ENCODE data around the gene KLRK1. TPM values are rescaled to one million over a fixed set of nuclear protein-coding genes. Genes with fewer than 3 reads are reported as not detected.
"Not testable (repeated sequence)": the region's sequence is repeated elsewhere in the genome, so short reads cannot be mapped to it uniquely, and the experiment has no call there.

Gene KLRK1
- total RNA-seq, 2 experiments from 2014 or later = 125 to 126 TPM

DNA sequence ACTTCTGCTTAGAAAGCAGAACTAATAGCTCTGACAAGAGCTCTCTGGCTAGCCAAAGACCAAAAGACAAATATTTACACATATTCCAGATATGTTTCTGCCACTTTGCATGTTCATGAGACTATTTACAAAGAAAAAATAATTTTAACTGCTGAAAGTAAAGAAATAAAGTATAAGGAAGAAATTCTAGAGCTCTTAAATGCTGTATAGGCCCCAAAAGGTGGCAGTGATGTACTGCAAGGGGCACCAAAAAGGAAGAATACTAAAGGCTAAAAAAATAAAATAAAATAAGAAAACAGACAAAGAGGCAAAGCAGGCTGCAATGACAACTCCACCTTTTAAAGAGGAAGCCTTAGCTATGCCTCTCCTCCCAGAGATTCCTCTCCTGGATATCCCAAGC is 23.0 kb downstream of the KLRK1 start:
- ChIA-PET CTCF (interaction anchor here (1.3 to 1.7 kb wide), 4 partner anchors 28 to 131 kb away, joined by 3 to 5 read pairs (median 4); no protein-coding TSS in a partner anchor), POLR2A (interaction anchor here (0.6 to 0.7 kb wide), 2 partner anchors 47 to 48 kb away, joined by 3 to 5 read pairs; no protein-coding TSS in a partner anchor)

DNA sequence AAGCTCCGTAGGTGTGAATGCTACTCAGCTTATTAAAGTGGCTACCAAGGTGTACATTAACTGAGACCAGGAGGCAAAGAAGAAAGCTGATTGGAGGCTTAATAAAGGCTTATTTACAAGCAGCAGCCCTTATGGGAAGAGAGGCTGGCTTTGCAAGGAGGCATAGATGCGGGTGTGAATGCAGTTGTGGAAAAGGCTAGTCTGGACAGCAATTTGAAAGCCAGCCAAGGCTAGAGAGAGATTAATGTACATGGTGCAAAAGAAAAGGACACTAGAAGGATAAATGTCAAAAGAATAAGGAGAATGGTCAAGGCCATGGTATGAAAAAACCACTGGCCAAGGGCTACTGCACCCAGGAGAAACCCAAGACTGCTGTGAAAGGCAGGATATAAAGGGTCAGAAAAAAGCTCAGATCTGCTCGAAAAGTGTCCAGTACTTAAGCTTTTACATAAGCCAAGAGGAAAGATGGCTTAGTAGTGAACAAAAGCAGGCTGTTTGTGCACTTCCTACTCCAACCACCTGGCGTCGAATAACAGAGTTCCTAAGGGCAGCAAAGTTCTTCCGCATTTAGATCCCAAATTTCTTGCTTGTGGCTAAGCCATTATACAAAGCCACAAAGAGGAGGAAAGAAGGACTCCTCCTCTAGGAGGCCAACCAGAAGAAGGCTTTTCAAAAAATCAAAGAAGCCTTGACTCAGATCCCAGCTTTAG is 24.0 kb downstream of the KLRK1 start:
- POLR2A ChIA-PET = interaction anchor here (2.5 kb wide), 1 partner anchor 8 kb away, joined by 7 read pairs; no protein-coding TSS in a partner anchor

DNA sequence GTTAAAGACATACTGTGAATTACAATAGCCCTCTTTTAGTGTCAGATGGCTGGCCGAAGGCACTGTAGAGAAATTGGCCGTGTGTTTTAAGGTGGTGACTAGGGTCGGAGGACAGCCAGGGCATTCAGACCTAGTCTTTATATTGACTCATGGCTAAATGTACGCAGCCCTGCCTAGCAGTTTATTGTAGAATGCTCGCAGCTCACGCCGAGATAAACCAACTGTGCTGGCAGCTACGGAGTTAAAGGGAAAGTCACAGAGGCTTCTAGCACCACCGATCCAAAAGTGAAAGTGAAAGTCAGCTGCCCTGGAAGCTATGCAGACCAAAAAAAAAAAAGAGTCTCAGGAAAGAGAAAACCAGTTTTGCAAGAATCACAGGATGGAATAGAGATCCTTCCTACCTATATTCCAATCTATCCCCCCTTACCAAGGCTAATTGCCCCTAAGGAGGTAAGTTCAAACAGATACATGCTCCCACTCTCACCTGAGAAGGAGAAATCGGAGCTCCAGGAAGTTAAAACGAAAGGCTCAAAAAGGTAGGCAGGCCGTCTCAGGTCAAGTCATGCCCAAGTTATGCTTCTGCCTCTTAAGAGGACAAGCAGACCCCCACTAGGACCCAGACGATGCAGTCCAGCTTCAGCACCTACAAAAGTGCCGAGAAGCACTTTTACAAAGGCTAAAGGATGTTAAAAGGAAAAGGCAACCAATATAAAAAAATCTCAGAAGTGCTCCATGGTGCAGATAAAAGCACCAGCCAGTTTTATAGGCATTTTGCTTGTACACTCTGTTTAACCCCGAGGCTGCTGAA is 24.8 kb downstream of the KLRK1 start:
- ChIA-PET CTCF (interaction anchor here (1.0 to 1.5 kb wide), 2 partner anchors 9 to 46 kb away, joined by 3 to 4 read pairs; no protein-coding TSS in a partner anchor), POLR2A (interaction anchor here (0.6 to 2.5 kb wide), 5 partner anchors 9 to 55 kb away, joined by 3 to 7 read pairs (median 3); no protein-coding TSS in a partner anchor)

More for the DNA sequence above, 24.0 kb downstream of the KLRK1 start:
- CTCF ChIA-PET = interaction anchor here (1.0 to 1.7 kb wide), 5 partner anchors 29 to 130 kb away, joined by 3 to 5 read pairs (median 3); no protein-coding TSS in a partner anchor

DNA sequence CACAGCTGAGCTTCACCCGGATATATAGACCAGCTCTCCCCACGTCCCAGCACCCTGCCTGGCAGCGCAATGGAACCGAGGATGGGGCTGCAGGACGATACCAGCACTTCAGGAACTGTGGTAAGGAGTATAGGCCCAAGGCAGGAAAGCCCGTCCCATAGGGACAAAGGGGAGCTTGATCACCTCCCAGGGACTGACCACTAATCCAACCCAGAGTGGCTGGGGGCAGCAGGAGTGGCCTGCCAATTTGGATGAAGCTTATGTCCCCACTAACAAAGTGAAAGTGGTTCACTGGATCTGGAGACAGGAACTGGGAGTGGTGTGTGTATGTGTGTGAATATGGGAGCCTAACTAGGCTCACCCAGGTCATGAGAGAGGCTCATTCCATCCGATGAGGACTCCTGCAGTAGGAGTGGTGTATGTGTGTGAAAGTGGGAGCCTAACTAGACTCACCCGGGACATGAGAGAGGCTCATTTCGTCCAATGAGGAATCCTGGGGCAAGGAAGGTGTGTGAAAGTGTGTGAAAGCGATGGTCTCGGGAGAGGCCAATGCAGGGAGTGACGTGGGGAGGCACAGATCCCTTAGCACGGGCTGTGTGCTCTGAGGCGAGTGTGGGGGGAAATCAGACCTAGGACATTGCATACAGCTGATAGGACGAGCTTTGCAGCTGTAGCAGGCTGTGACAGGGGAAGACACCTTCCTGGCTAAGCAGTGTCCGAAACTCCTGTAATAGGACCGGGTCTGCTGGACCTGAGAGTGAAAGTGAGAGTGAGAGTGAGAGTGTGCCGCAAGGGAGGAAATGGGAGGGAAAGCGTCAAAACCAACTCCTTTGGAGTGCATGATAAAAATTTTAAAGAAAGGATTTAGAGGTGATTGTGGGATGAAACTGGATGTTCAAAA is 25.7 kb downstream of the KLRK1 start:
- ChIA-PET POLR2A (interaction anchor here (0.6 to 2.5 kb wide), 4 partner anchors 10 to 54 kb away, joined by 3 to 7 read pairs (median 3); no protein-coding TSS in a partner anchor), CTCF (interaction anchor here (1.5 kb wide), 1 partner anchor 10 kb away, joined by 4 read pairs; no protein-coding TSS in a partner anchor)

DNA sequence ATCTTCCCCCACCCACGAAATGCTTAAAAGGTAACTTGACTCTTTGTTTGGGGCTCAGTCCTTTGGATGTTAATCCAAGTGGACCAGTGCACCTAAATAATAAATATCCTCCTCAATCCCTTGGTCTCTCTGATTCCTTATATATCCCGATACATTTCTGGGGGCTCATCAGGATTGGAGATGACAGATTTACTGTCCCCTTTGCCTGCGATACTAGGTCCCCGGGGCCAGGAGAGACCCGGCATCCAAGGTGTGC is 26.3 kb downstream of the KLRK1 start:
- ChIA-PET CTCF (interaction anchor here (1.5 kb wide), 1 partner anchor 11 kb away, joined by 4 read pairs; no protein-coding TSS in a partner anchor), POLR2A (interaction anchor here (2.5 kb wide), 1 partner anchor 10 kb away, joined by 7 read pairs; no protein-coding TSS in a partner anchor)

DNA sequence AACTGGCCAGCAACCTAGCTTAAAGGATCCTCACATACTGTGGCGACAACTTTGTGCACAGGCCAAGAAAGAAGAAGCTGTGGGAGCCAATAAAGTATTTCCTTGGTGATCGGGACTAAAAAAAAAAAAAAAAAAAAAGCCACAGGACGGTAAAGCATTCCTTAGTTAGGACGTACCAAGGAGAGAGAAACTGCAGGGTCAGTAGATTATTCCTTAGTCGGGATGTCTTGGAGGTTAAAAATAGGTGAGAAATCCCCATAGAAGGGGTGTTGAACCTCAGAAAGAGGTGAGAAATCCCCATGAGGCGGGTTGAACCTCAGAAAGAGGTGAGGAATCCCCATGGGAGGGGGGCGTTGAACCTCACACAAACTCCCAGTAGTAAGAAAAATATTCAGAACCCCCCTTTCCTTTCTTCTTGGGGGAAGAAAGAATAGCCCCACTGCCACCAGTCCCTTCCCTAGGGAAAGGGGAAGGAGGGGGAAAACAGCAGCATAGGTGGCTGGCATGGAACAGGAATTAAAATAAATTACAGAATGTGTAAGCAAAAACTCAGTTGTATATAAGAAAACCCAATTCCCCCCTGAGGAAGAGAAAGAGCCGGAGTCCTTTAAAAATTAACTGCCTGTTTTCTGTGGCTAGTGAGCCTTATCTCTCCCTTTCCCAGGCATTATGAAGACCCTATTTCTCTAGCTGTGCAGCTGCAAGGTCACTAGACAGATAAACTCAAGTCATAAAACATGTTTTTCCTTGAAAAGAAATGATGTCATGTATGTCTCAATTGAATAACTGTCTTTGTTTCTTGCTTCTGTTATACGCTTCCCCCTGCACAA is 26.8 kb downstream of the KLRK1 start:
- POLR2A ChIA-PET = no interaction called here
- CTCF ChIA-PET = interaction anchor here (0.6 kb wide), 1 partner anchor 99 kb away, joined by 4 read pairs; no protein-coding TSS in a partner anchor

DNA sequence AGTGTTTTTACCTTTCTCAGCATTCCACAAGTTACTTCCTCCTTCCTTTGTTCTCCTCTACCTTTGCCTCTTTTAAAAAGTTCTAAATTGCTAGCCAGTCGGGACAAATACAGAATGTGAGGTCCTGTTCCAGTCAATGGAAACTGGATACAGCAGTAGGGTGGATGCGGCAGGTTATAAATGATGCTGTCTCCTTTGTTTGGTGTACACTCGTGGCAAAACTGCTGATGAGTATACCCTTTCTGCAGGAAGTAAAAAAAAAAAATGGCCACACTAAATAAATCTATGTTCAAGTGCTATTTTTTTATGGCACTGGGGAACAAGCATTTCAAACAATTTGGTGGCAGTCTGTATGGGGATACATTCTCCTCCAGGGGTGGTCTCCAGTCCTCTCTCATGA is 27.5 kb downstream of the KLRK1 start:
- POLR2A ChIA-PET = no interaction called here
- CTCF ChIA-PET = interaction anchor here (0.6 kb wide), 1 partner anchor 98 kb away, joined by 4 read pairs; no protein-coding TSS in a partner anchor

DNA sequence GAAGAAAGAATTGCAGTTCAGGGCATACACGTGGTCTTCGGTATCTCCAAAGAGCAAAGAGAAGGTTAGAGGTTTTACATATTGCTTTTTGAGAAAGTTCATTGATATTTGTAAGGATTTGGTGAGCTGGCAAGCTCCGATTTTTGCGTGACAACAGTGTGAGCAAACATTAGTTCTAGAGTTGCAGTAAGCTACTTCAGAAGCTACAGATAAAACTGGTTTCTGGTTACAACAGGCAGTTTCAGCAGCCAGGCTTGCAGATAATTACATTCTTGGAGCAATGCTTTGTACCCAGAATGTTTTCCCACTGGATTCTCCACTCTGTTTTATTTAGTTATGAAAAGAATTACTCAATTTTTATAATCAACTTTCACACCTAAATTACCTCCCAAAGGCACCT is 28.2 kb downstream of the KLRK1 start:
- POLR2A ChIA-PET = no interaction called here
- CTCF ChIA-PET = no interaction called here

DNA sequence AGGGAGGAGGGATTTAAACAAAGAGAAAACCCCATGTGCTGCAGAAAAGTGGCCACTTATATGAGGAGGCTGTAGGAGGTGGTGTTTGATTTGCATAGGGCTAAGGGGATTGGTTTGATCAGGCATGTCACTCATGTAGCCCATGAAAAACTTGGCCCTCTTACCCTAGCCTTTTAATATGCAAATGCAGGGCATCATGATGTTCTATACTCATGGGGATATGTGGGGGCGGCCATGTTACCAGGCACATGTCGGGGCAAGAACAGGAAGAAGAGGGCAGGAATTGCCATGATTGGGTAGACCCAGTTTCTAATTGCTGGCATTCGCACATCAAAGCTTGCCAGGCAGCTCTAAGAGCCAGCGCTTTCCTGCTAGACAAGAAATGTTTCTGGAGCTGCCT is 28.8 kb downstream of the KLRK1 start:
- CTCF ChIA-PET = interaction anchor here (1.0 kb wide), 1 partner anchor 125 kb away, joined by 3 read pairs; no protein-coding TSS in a partner anchor

DNA sequence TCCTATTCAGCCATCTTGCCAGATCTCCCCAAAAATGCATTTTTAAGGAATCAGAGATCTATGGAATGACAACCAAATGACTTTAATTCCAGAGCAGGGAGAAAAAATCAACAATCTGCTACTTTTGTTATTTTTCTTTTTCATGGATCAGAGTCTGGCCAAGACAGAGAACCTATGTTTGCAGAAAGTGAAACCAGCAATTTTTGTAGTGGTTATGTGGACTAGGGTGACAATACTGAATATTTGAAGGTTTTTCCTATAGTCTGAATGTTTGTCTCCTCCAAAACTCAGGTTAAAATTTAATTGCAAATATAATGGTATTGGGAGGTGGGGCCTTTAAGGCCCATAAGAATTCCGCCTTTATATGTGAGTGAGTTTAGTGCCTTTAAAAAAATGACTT is 30.9 kb downstream of the KLRK1 start:
- CTCF ChIA-PET = no interaction called here
- POLR2A ChIA-PET = no interaction called here

More for the DNA sequence above, 28.8 kb downstream of the KLRK1 start:
- POLR2A ChIA-PET = no interaction called here

DNA sequence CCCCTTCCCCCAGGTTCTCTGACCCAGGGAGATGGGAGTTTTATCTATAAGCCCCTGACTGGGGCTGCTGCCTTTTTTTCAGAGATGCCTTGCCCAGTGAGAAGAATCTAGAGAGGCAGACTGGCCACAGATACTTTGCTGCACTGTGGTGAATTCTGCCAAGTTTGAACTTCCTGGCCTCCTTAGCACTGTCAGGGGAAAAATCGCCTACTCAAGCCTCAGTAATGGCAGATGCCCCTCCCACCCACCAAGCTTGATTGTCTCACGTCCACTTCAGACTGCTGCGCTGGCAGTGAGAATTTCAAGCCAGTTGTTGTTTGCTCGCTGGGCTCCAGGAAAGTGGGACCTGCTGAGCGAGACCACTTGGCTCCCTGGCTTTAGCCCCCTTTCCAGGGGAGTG is 31.7 kb downstream of the KLRK1 start:
- POLR2A ChIA-PET = interaction anchor here (0.6 kb wide), 1 partner anchor 101 kb away, joined by 5 read pairs; no protein-coding TSS in a partner anchor
- CTCF ChIA-PET = no interaction called here

DNA sequence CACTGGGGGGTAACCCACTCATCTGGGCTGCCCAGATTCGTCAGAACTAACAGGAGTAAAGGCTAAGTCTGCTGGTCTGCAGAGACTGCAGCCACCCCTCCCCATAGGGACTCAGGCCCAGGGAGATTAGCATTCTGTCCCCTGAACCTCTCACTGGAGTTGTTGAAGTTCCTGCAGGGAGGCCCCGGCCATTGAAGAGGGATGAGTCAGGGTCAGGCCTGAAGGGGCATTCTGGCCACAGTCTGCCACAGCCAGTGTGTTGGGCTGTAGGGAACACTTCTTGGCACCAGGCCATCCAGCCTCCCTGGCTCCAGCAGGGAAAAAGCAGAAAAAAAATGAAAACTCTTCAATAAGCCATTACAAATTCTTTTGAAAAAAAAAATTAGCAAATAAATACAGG is 35.3 kb downstream of the KLRK1 start:
- ChIA-PET CTCF (no interaction called here), POLR2A (no interaction called here)

DNA sequence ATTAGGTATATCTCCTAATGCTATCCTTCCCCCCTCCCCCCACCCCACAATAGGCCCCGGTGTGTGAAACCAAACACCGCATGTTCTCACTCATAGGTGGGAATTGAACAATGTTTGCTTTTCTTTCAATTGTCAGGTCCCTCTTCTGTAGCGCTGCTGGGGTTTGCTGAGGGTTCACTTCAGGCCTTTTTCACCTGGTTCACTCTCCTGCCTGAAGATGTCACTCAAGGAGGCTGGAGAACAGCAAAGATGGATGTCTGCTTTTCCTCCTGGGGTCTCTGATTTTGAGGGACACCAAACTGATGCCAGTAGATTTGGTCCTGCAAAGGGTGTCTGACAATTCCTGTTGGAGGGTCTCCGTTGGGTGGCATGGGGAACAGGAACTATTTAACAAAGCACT is 35.8 kb downstream of the KLRK1 start:
- POLR2A ChIA-PET = no interaction called here
- CTCF ChIA-PET = no interaction called here

DNA sequence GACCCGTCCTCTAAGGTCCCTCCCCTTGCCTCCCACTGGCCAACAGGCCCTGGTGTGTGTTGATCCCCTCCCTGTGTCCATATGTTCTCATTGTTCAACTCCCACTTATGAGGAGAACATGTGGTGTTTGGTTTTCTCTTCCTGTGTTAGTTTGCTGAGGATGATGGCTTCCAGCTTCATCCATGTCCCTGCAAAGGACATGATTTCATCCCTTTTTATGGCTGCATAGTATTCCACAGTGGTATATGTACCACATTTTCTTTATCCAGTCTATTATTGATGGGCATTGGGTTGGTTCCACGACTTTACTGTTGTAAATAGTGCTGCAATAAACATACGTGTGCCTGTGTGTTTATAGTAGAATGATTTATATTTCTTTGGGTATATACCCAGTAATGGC is 38.4 kb downstream of the KLRK1 start:
- POLR2A ChIA-PET, CTCF ChIA-PET: not testable (repeated sequence)

DNA sequence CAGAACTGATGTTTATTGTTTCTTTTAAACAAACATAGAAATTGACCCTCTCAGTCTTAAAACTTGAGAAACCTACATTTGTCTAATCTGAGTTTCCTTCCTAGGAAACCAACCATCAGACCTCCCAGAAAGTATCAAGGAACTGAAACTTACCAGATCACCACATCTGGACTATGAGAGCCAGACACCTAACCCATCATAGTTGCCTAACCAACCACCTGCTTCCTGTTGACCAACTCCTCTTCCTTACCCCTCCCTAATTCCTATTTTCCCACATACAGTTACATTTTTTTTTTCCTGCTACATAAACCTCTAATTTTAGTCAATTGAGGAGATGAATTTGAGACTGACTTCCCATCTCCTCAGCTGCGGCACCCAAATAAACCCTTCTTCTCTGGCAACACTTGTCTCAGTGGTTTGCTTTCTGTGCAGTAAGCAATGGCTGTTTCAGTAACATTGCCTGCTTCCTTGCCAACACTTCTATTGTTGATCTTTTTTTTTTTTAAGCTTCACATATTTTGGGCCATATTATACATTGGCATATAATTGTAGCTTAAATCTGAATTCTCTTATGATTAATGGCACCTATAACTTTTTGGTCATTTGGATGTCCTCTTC is 47.8 kb downstream of the KLRK1 start:
- POLR2A ChIA-PET = no interaction called here
- CTCF ChIA-PET = no interaction called here

DNA sequence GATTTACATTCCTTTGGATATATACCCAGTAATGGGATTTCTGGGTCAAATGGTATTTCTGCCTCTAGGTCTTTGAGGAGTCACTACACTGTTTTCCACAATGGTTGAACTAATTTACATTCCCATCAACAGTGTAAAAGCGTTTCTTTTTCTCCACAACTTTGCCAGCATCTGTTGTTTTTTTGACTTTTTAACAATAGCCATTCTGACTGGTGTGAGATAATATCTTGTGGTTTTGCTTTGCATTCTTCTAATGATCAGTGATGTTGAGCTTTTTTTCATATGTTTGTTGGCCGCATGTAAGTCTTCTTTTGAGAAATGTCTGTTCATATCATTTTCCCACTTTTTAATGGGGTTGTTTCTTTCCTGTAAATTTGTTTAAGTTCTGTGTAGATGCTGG is 48.9 kb downstream of the KLRK1 start:
- POLR2A ChIA-PET = not testable (repeated sequence)
- CTCF ChIA-PET = interaction anchor here (0.6 to 0.9 kb wide), 2 partner anchors 155 to 187 kb away, joined by 3 to 4 read pairs; no protein-coding TSS in a partner anchor

DNA sequence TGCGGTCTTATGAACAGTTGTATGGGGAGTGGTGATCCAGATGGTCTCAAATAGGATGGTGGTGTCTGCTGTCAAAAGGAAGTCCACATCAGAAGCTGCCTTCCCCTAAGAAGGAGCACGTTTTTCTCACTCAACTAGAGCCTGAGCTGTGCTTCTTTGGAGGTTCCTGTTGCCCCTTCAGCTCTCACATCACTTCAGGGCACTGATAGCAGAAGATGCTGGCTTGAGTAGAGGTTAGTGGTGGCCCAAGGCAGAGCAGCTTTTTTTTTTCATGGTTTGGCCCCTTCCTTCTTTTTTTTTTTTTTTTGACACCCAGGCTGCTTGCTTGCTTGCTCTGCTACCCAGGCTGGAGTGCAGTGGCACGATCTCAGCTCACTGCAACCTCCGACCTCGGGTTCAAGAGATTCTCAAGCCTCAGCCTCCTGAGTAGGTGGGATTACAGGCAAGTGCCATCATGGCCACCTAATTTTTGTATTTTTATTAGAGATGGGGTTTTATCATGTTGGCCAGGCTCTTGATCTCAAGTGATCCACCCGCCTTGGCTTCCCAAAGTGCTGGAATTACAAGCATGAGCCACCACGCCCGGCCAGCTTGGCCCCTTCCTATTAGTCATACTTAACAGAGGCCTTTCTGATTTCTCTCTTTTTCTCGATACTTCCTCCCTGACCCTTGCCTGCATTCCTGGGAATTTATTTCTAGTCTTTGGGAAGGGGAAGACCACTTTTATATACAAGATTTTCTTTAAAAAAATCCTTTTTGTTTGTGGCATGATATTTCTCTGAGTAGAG is 50.6 kb downstream of the KLRK1 start:
- ChIA-PET CTCF (interaction anchor here (0.5 kb wide), 1 partner anchor 125 kb away, joined by 4 read pairs; no protein-coding TSS in a partner anchor), POLR2A (no interaction called here)
